ENCODE results near the gene TP53TG3B. TPM values are rescaled to one million over a fixed set of nuclear protein-coding genes. Genes with fewer than 3 reads are reported as not detected.
"Not testable (repeated sequence)": the region's sequence is repeated elsewhere in the genome, so short reads cannot be mapped to it uniquely, and the experiment has no call there.

TP53TG3B gene
- not detected in 2 replicates for total RNA-seq (2012; rRNA removed)

DNA sequence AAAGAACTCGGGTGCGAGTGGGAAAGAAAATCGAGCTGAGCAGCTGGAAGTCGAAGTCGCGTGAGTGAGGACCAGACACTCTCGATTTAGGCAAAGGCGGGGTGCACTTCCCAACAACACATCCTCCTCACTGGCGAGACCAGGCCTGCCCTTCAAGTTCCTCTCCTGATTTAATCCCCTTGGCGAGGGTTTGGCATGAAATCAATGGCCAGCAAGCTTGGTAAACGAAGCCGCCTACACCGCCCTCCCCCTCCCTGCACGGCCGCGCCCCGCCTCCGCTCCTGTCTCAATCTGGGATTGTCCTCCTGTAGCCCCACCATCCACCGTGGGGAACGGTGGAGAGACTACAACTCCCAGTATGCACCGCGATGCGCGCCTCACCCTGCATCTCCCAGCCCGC, at the start of gene TP53TG3B:
TSS of gene TP53TG3B (plus strand) at position 301 of the 400 bp plus-strand sequence. CDS start at position 369, 68 bp downstream.
- not testable (repeated sequence) for H3K4me1 ChIP-seq (ENCODE audit: control insufficient read depth, insufficient read depth, low read length); H3K9me3 ChIP-seq (replicated peaks; ENCODE audit: low read length); H3K27me3 ChIP-seq (ENCODE audit: control insufficient read depth, insufficient read depth, low read length); H3K4me2 ChIP-seq (ENCODE audit: low read length); H3K9ac ChIP-seq (ENCODE audit: low read depth, low read length); H3K4me3 ChIP-seq (ENCODE audit: low read length); H3K36me3 ChIP-seq (ENCODE audit: insufficient read depth, low read length)

DNA sequence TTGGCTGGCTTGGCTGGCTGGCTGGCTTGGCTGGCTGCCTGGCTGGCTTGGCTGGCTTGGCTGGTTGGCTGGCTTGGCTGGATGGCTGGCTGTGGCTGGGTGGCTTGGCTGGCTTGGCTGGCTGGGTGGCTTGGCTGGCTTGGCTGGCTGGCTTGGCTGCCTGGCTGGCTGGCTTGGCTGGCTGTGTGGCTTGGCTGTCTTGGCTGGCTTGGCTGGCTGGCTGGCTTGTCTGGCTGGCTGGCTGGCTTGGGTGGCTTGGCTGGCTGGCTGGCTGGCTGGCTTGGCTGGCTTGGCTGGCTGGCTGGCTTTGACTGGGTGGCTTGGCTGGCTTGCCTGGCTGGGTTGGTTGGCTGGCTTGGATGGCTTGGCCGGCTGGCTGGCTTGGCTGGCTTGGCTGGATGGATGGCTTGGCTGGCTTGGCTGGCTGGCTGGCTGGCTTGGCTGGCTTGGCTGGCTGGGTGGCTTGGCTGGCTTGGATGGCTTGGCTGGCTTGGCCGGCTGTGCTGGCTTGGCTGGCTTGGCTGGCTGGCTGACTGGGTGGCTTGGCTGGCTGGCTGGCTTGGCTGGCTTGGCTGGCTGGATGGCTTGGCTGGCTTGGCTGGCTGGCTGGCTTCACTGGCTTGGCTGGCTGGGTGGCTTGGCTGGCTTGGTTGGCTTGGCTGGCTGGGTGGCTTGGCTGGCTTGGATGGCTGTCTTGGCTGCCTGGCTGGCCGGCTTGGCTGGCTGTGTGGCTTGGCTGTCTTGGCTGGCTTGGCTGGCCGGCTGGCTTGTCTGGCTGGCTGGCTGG, 24.2 kb upstream of the TP53TG3B start:
- not testable (repeated sequence) for H3K4me3 ChIP-seq (ENCODE audit: low read length); H3K9ac ChIP-seq (ENCODE audit: low read depth, low read length); H3K4me1 ChIP-seq (ENCODE audit: control insufficient read depth, insufficient read depth, low read length); H3K27me3 ChIP-seq (ENCODE audit: control insufficient read depth, insufficient read depth, low read length); H3K9me3 ChIP-seq (replicated peaks; ENCODE audit: low read length); H3K4me2 ChIP-seq (ENCODE audit: low read length); H3K36me3 ChIP-seq (ENCODE audit: insufficient read depth, low read length)

GRCh38 chr16:33337627-33338542, 22.8 kb upstream of the TP53TG3B start:
- not testable (repeated sequence) for H3K36me3 ChIP-seq (ENCODE audit: insufficient read depth, low read length); H3K4me3 ChIP-seq (ENCODE audit: low read length); H3K27me3 ChIP-seq (ENCODE audit: control insufficient read depth, insufficient read depth, low read length); H3K9ac ChIP-seq (ENCODE audit: low read depth, low read length); H3K9me3 ChIP-seq (replicated peaks; ENCODE audit: low read length); H3K4me1 ChIP-seq (ENCODE audit: control insufficient read depth, insufficient read depth, low read length); H3K4me2 ChIP-seq (ENCODE audit: low read length)

DNA sequence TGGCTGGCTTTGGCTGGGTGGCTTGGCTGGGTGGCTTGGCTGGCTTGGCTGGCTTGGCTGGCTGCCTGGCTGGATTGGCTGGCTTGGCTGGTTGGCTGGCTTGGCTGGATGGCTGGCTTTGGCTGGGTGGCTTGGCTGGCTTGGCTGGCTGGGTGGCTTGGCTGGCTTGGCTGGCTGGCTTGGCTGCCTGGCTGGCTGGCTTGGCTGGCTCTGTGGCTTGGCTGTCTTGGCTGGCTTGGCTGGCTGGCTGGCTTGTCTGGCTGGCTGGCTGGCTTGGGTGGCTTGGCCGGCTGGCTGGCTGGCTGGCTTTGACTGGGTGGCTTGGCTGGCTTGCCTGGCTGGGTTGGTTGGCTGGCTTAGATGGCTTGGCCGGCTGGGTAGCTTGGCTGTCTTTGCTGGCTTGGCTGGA, 22.1 kb upstream of the TP53TG3B start:
- H3K4me3 ChIP-seq (ENCODE audit: low read length); H3K9me3 ChIP-seq (replicated peaks; ENCODE audit: low read length); H3K36me3 ChIP-seq (ENCODE audit: insufficient read depth, low read length); H3K9ac ChIP-seq (ENCODE audit: low read depth, low read length); H3K4me2 ChIP-seq (ENCODE audit: low read length); H3K4me1 ChIP-seq (ENCODE audit: control insufficient read depth, insufficient read depth, low read length); H3K27me3 ChIP-seq (ENCODE audit: control insufficient read depth, insufficient read depth, low read length): not testable (repeated sequence)

DNA sequence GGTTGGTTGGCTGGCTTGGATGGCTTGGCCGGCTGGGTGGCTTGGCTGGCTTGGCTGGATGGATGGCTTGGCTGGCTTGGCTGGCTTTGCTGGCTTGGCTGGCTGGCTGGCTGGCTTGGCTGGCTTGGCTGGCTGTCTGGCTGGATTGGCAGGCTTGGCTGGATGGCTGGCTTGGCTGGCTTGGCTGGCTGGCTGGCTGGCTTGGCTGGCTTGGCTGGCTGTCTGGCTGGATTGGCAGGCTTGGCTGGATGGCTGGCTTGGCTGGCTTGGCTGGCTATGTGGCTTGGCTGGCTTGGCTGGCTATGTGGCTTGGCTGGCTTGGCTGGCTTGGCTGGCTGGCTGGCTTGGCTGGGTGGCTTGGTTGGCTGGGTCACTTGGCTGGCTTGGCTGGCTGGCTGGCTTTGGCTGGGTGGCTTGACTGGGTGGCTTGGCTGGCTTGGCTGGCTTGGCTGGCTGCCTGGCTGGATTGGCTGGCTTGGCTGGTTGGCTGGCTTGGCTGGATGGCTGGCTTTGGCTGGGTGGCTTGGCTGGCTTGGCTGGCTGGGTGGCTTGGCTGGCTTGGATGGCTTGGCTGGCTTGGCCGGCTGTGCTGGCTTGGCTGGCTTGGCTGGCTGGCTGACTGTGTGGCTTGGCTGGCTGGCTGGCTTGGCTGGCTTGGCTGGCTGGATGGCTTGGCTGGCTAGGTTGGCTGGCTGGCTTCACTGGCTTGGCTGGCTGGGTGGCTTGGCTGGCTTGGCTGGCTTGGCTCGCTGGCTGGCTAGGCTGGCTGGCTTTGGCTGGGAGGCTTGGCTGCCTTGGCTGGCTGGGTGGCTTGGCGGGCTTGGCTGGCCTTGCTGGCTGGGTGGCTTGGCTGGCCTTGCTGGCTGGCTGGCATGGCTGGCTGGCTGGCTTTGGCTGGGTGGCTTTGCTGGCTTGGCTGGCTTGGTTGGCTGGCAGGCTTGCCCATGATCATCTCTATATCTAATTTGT, 21.3 kb upstream of the TP53TG3B start:
- H3K4me1 ChIP-seq (ENCODE audit: control insufficient read depth, insufficient read depth, low read length); H3K4me2 ChIP-seq (ENCODE audit: low read length); H3K9ac ChIP-seq (ENCODE audit: low read depth, low read length); H3K4me3 ChIP-seq (ENCODE audit: low read length); H3K36me3 ChIP-seq (ENCODE audit: insufficient read depth, low read length); H3K9me3 ChIP-seq (replicated peaks; ENCODE audit: low read length); H3K27me3 ChIP-seq (ENCODE audit: control insufficient read depth, insufficient read depth, low read length): not testable (repeated sequence)

Small RNA genes within 50 kb of the gene (small RNA-seq; reads per million reads assigned to genes)
- not detected for gene AC141257.3
- not detected for gene AC141257.4
